PC-3 (cell line): ENCODE measurements around the gene SERPINF2.

Experiments
- EZH2 ChIP-seq: fragments of 300-600 bp; sonication (generic); IDR thresholded peaks from one replicate; pipeline ENCODE4 v1.6.1; 2017; ENCODE audit warnings: antibody characterized with exemption, mild to moderate bottlenecking, low read length; ENCODE audit not compliant: unreplicated experiment
- TF ChIP-seq, protein P1 (sequence below): fragments of 300-600 bp; sonication (generic); conservative IDR thresholded peaks from 2 replicates; pipeline ENCODE4 v1.5.1; 2017; ENCODE audit warnings: antibody characterized with exemption, low read depth, mild to moderate bottlenecking, low read length

DNA sequence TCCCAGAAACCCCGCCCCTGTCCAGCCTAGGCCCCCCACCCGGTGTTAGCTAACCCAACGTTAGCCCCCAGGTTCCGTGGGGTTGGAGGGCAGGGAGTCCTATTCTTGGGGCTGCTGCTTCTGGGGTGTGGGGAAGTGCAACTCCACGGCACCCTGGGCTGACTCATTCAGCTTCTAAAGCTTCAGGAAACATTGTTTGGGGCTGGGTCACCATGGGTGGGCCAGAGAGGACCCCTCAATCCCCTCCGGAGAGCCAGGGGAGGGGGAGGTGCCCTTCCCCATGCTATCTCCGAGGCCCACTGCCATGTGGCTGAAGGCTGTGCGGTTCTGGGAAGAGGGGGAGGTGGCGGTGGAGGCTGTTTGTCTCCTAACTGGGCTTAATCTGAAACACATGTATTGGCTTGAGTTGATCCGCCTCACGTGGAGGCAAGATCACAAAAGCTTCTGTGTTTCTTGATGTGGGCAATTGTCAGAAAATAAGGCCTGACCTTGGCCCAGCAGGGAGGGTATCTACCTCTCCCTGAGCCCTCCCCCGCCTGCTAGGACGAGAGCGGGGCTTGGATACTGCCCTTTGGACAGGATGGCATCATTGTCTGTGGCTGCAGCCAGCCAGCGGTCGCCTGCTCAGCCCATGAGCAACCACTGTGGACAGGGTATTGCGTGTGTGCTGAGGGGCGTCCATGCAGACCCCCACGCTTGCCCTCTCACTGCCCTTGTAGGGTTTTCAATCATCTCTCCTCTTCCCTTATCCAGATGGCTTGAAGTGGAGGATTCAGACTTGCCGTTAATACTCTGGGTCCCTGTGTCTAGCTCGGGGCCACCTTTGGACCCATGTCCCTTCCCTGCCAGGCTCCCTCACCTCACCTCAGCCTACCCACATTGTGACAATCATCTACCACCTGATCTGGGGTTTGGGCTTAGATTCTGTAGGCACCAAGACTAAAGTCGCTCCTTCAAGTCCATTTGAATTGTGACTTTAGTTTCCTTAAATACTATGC, 20.5 kb downstream of the SERPINF2 start:
- TF ChIP-seq, protein P1, sequence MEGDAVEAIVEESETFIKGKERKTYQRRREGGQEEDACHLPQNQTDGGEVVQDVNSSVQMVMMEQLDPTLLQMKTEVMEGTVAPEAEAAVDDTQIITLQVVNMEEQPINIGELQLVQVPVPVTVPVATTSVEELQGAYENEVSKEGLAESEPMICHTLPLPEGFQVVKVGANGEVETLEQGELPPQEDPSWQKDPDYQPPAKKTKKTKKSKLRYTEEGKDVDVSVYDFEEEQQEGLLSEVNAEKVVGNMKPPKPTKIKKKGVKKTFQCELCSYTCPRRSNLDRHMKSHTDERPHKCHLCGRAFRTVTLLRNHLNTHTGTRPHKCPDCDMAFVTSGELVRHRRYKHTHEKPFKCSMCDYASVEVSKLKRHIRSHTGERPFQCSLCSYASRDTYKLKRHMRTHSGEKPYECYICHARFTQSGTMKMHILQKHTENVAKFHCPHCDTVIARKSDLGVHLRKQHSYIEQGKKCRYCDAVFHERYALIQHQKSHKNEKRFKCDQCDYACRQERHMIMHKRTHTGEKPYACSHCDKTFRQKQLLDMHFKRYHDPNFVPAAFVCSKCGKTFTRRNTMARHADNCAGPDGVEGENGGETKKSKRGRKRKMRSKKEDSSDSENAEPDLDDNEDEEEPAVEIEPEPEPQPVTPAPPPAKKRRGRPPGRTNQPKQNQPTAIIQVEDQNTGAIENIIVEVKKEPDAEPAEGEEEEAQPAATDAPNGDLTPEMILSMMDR = no peak
- TF ChIP-seq EZH2 = no peak
